Measurements from ENCODE around the gene HGF.

DNA sequence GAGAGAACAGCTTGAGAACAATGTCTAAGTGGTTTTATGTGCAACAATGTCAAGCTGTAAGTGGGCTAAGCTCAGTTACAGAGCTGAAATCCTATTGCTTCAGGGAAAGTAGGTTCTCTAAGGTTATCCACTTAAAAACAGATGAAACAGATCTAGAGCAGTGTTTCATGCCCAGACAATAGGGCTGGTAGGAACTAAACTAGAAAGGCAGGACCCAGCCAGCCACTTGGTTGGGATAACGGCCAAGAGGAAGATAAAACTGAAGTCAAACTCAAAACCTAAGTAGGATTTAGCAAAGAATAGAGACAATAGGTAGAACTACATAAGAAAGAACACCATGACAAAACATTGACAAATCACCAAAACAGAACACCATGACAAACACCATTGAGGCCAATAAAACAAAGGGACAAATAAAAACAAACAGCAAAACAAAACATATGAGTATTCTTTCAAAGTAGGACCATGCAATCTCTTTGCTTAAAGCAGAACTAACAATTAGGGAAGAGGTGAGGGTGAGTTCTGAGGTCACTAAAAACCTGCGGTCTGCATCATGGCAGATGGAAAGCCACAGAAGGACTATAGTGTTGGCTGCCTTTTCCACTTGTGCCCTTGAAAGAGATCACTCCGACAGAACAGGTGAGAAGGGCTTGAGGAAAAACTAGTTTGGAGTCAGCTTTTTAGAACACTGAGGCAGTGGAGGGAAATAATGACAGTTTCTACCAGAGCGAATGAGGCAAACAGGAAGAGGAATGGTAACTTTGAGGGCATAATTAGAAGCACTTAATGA, 81.0 kb downstream of the HGF start:
- TF ChIP-seq, protein P1, sequence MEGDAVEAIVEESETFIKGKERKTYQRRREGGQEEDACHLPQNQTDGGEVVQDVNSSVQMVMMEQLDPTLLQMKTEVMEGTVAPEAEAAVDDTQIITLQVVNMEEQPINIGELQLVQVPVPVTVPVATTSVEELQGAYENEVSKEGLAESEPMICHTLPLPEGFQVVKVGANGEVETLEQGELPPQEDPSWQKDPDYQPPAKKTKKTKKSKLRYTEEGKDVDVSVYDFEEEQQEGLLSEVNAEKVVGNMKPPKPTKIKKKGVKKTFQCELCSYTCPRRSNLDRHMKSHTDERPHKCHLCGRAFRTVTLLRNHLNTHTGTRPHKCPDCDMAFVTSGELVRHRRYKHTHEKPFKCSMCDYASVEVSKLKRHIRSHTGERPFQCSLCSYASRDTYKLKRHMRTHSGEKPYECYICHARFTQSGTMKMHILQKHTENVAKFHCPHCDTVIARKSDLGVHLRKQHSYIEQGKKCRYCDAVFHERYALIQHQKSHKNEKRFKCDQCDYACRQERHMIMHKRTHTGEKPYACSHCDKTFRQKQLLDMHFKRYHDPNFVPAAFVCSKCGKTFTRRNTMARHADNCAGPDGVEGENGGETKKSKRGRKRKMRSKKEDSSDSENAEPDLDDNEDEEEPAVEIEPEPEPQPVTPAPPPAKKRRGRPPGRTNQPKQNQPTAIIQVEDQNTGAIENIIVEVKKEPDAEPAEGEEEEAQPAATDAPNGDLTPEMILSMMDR (IDR thresholded peaks at IDR 0.05) = no peak
- no peak for TF ChIP-seq POLR2A (IDR thresholded peaks at IDR 0.05)

Data from uterus (tissue), 2 donors.